DOHH2 (cell line): ENCODE data around the gene MAN1C1.

Experiments
- H3F3A ChIP-seq: fragments of 200-600 bp; sonication (generic), shearing (Covaris generic); 2 replicates; pipeline ENCODE4 v1.6.0; 2016; ENCODE audit warnings: antibody characterized with exemption, mild to moderate bottlenecking; ENCODE audit not compliant: control insufficient read depth, insufficient read depth
- H3K27ac ChIP-seq: fragments of 200-600 bp; sonication (generic); 2 replicates; pipeline ENCODE4 v1.5.1; 2014; ENCODE audit warnings: low read depth, mild to moderate bottlenecking, low read length, moderate library complexity
- H3K27me3 ChIP-seq: fragments of 200-600 bp; sonication (generic); 2 replicates; pipeline ENCODE4 v1.6.1; 2014; ENCODE audit warnings: mild to moderate bottlenecking, low read length, mixed read lengths; ENCODE audit not compliant: control insufficient read depth
- H3K36me3 ChIP-seq: fragments of 200-600 bp; sonication (generic); 2 replicates; pipeline ENCODE4 v1.6.1; 2014; ENCODE audit warnings: mild to moderate bottlenecking, low read length, moderate library complexity, mixed read lengths; ENCODE audit not compliant: control insufficient read depth
- H3K4me1 ChIP-seq: fragments of 200-600 bp; sonication (generic); 2 replicates; pipeline ENCODE4 v1.6.1; 2014; ENCODE audit warnings: mild to moderate bottlenecking, low read length, mixed read lengths; ENCODE audit not compliant: control insufficient read depth
- H3K4me2 ChIP-seq: fragments of 200-600 bp; sonication (generic); 2 replicates; pipeline ENCODE4 v1.6.0; 2014; ENCODE audit warnings: mild to moderate bottlenecking, low read length, moderate library complexity
- H3K4me3 ChIP-seq: fragments of 200-600 bp; sonication (generic); 2 replicates; pipeline ENCODE4 v1.5.1; 2014; ENCODE audit warnings: mild to moderate bottlenecking, low read length, mixed read lengths
- H3K79me2 ChIP-seq: fragments of 200-600 bp; sonication (generic); 2 replicates; pipeline ENCODE4 v1.6.1; 2014; ENCODE audit warnings: mild to moderate bottlenecking, low read length, mixed read lengths; ENCODE audit not compliant: control insufficient read depth
- H3K9me2 ChIP-seq: fragments of 200-600 bp; sonication (generic); replicated peaks from 2 replicates; pipeline ENCODE4 v1.6.1; 2014; ENCODE audit warnings: mild to moderate bottlenecking, low read length, mixed read lengths; ENCODE audit not compliant: control insufficient read depth
- H3K9me3 ChIP-seq: fragments of 200-600 bp; sonication (generic); 2 replicates; pipeline ENCODE4 v1.6.1; 2014; ENCODE audit warnings: antibody characterized with exemption, low read length, mixed read lengths; ENCODE audit not compliant: control insufficient read depth, insufficient read depth
- H4K20me1 ChIP-seq: fragments of 200-600 bp; sonication (generic); 2 replicates; pipeline ENCODE4 v1.6.0; 2014; ENCODE audit warnings: low read depth, mild to moderate bottlenecking, antibody characterized with exemption, low read length, moderate library complexity; ENCODE audit not compliant: control insufficient read depth, insufficient read depth
- EZH2phosphoT487 ChIP-seq: fragments of 200-600 bp; sonication (generic); IDR thresholded peaks from 2 replicates; pipeline ENCODE4 v1.6.1; 2017; ENCODE audit warnings: borderline replicate concordance, mild to moderate bottlenecking, antibody characterized with exemption, low read length, moderate library complexity, mixed read lengths
- TF ChIP-seq, protein P1 (sequence below): fragments of 200-600 bp; sonication (generic); IDR thresholded peaks from one replicate; pipeline ENCODE4 v1.5.1; 2014; ENCODE audit warnings: antibody characterized with exemption, mild to moderate bottlenecking, low read depth, low read length; ENCODE audit not compliant: poor library complexity, severe bottlenecking

Gene MAN1C1

DNA sequence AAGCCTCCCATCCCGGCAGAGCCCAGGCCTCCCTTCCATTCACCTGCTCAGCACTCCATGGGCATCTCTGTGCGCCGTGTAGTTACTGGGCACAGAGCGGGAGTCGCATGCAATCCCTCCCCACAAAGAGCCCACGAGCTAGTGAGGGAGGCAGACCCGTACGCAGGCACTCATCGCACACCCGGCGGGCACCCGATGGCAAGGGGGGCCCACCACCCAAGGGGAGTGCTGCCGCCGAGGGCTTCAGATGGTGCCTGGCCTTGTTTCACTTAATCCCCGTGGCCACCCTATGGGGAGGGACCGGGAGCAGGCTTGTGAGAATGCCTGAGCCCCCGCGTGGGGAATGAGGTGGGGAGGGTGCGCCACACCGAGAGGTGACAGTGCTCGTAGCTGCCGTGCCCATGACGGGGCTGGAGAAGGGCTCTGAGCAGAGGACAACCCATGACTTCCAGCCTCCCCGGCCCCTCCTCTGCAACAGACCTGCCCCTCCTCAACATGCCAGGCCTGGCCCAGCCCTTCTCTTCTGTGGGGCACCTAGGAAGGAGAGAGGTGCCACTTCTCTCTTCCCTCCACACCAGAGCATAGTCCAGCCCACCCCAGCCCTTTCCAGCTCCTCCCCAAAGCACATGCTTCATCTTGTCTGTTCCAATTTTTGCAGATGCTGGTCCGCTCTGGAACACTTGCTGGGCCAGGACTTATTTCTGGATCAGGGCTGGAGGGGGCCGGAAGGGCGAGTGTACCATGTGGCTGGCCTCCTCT, 153.2 kb downstream of the MAN1C1 start:
- H3K4me3 ChIP-seq: no peak overlapping the region
- H3K27me3 ChIP-seq: peaks cover 30% of the 10 kb centered on the region
- H3K27ac ChIP-seq: no peak overlapping the region
- H3K9me3 ChIP-seq: no peaks in the 10 kb centered on the region
- H3K36me3 ChIP-seq: no peaks in the 10 kb centered on the region
- H3F3A ChIP-seq: no peaks in the 10 kb centered on the region
- no peaks in the 10 kb centered on the region for H3K79me2 ChIP-seq
- no peaks in the 10 kb centered on the region for H4K20me1 ChIP-seq
- H3K4me2 ChIP-seq: no peak overlapping the region
- no peak for TF ChIP-seq EZH2phosphoT487
- TF ChIP-seq, protein P1, sequence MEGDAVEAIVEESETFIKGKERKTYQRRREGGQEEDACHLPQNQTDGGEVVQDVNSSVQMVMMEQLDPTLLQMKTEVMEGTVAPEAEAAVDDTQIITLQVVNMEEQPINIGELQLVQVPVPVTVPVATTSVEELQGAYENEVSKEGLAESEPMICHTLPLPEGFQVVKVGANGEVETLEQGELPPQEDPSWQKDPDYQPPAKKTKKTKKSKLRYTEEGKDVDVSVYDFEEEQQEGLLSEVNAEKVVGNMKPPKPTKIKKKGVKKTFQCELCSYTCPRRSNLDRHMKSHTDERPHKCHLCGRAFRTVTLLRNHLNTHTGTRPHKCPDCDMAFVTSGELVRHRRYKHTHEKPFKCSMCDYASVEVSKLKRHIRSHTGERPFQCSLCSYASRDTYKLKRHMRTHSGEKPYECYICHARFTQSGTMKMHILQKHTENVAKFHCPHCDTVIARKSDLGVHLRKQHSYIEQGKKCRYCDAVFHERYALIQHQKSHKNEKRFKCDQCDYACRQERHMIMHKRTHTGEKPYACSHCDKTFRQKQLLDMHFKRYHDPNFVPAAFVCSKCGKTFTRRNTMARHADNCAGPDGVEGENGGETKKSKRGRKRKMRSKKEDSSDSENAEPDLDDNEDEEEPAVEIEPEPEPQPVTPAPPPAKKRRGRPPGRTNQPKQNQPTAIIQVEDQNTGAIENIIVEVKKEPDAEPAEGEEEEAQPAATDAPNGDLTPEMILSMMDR: no peak
- no peaks in the 10 kb centered on the region for H3K9me2 ChIP-seq
- H3K4me1 ChIP-seq: peaks cover 6% of the 10 kb centered on the region

DNA sequence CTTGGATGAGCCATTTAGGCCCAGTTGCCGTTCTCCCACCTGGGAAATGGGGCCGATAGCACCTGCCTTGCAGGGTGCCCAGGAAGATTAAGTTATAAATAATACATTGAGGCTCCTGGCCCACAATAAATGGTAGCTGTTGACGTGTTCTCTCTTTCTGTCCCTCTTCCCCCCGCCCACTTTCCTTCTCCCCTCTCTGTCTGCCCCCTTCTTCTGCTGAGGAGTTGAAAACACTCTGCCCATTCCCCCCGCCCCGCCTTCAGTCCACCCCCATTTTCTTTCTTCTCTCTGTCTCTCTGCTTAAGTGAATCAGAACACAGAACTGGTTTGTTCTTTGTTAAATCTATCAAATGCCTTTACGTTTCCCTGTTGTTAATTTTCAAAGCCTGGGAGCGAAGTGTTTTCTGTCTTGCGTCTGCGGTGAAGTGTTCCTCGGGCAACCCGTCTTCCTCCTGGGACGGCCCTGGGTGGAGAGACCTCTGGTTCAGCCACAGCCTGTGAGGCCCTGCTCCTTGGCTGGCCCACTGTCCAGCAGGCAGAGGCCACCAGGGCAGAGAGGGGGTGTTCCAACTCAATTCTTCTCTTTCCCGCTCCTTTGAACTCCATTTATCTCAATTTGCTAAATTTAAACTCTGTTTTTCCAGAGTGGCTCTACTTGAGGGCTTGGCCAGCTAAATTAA, 154.1 kb downstream of the MAN1C1 start:
- no peak for TF ChIP-seq EZH2phosphoT487
- TF ChIP-seq, protein P1: no peak
- H3K4me2 ChIP-seq: no peak overlapping the region
- no peaks in the 10 kb centered on the region for H3K9me2 ChIP-seq
- peaks cover 37% of the 10 kb centered on the region for H3K27me3 ChIP-seq
- no peaks in the 10 kb centered on the region for H3K36me3 ChIP-seq
- H3K9me3 ChIP-seq: no peaks in the 10 kb centered on the region
- H4K20me1 ChIP-seq: no peaks in the 10 kb centered on the region
- H3K4me3 ChIP-seq: no peak overlapping the region
- H3K79me2 ChIP-seq: no peaks in the 10 kb centered on the region
- no peaks in the 10 kb centered on the region for H3F3A ChIP-seq
- peaks cover 14% of the 10 kb centered on the region for H3K4me1 ChIP-seq
- no peak overlapping the region for H3K27ac ChIP-seq

DNA sequence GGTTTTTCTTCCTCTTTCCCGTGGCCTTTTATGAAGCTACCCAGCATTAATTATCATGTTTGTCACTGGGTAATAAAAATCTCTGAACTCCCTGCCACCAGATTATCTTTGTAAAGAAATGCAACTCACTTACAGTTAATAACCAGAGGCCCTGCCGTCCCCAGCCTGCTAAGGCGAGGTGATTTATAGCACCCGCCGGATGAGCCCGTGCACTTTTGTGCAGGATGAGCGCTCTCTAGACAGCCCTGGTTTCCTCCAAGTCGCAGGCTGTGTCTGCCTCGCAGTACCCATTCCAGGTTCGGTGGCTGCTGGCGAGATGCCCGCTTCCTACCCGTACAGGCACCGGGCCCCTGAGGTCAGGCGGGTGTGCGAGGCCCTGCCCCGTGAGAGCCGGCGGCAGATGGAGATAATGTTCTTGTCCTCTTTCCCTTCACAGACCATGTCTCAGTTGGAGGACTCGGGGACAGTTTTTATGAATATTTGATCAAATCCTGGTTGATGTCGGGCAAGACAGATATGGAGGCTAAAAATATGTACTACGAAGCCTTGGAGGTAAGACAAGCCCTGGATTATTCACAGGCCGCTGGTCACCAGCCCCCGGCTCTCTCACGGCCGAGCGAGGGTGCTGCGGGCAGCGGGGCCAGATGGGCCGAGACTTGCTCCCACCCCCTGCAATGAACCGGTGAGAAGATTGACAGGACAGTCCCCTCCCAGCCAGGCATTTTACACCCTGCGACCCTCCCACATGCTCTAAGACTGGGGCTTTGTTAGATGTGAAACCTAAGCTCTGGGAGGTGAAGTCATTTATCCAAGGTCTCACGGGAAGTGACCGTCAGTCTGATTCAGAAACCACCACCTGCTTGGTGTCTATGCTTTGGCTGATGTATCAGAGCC, 154.9 kb downstream of the MAN1C1 start:
- H3F3A ChIP-seq: no peaks in the 10 kb centered on the region
- TF ChIP-seq, protein P1: no peak
- no peak for TF ChIP-seq EZH2phosphoT487
- H3K4me1 ChIP-seq: peaks cover 14% of the 10 kb centered on the region
- no peaks in the 10 kb centered on the region for H4K20me1 ChIP-seq
- H3K27ac ChIP-seq: no peak overlapping the region
- no peaks in the 10 kb centered on the region for H3K9me3 ChIP-seq
- no peaks in the 10 kb centered on the region for H3K9me2 ChIP-seq
- H3K27me3 ChIP-seq: peaks cover 38% of the 10 kb centered on the region
- H3K36me3 ChIP-seq: no peaks in the 10 kb centered on the region
- no peak overlapping the region for H3K4me3 ChIP-seq
- H3K79me2 ChIP-seq: no peaks in the 10 kb centered on the region
- no peak overlapping the region for H3K4me2 ChIP-seq
